Measurements from ENCODE around the gene ATL1.
"Not testable (repeated sequence)": the region's sequence is repeated elsewhere in the genome, so short reads cannot be mapped to it uniquely, and the experiment has no call there.

The ATL1 gene

DNA sequence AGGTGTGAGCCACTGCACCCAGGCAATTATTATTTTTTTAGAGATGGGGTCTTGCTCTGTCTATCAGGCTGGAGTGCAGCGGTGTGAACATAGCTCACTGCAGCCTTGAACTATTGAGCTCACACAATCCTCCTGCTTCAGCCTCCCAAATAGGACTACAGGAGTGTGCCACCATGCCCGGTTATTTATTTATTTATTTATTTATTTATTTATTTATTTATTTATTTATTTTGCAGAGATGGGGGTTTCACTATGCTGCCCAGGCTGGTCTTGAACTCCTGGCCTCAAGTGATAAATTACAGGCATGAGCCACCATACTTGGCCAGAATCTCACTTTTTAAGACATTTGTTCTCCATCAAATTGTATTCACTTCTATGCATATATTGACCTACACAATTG lies 56.3 kb downstream of the ATL1 start:
- H3K36me3 Mint-ChIP-seq (ENCODE audit: insufficient read depth) = no peaks in the 10 kb centered on the region
- H3K27ac Mint-ChIP-seq = no peak overlapping the region
- no peak overlapping the region for H3K4me3 Mint-ChIP-seq
- ATAC-seq (replicated peaks) = no peak
- H3K4me1 Mint-ChIP-seq (ENCODE audit: low read depth in 2 of 2) = no peaks in the 10 kb centered on the region
- no peaks in the 10 kb centered on the region for H3K9me3 Mint-ChIP-seq
- H3K27me3 Mint-ChIP-seq = peaks cover 0 to 5% of the 10 kb centered on the region in 2 donors
- DNase-seq = no peak

DNA sequence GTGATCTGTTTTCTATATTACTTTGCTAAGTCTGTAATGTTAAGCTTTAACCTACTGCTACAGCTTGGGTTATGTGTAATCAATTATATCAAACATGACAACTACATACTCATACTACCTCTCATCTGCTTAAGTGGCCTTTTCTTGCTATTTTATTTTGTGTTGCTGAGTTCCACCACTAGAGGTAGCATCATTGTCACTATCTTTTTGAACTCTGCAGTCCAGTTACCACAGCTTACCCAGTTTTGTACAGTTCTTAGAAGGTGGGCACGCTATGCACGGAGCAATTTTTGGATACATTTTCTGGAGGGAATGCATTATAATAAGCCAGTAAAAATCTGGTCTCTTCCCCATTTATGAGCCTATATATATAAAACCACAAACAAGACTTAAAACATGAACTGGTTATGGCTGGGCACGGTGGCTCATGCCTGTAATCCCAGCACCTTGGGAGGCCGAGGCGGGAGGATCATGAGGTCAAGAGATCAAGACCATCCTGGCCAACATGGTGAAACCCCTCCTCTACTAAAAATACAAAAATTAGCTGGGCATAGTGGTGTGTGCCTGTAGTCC lies 59.7 kb downstream of the ATL1 start:
- H3K27ac Mint-ChIP-seq = no peak overlapping the region

DNA sequence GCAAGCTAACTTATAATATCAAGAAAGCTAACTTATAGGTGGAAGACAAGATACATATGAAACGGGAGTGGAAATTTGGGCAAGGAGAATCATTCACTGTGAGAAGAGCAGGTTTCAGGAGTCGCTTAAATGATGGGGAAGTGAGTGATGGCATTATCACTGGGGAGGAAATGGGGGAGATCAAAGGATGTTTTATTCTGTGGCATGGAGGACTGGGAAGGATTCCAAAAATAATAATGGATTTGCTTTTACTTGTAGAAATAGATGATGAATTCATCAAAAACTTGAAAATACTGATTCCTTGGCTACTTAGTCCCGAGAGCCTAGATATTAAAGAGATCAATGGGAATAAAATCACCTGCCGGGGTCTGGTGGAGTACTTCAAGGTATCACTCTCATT lies 60.4 kb downstream of the ATL1 start:
- DNase-seq = no peak
- H3K36me3 Mint-ChIP-seq (ENCODE audit: insufficient read depth) = no peaks in the 10 kb centered on the region
- no peak for ATAC-seq (replicated peaks)
- H3K27ac Mint-ChIP-seq = no peak overlapping the region
- no peaks in the 10 kb centered on the region for H3K4me1 Mint-ChIP-seq (ENCODE audit: low read depth in 2 of 2)
- no peak overlapping the region for H3K4me3 Mint-ChIP-seq
- H3K27me3 Mint-ChIP-seq = no peaks in the 10 kb centered on the region
- no peaks in the 10 kb centered on the region for H3K9me3 Mint-ChIP-seq

More for the DNA sequence above, 59.7 kb downstream of the ATL1 start:
- DNase-seq (no peak), ATAC-seq (replicated peaks) (no peak)
- H3K4me3 Mint-ChIP-seq = no peak overlapping the region
- no peaks in the 10 kb centered on the region for H3K36me3 Mint-ChIP-seq (ENCODE audit: insufficient read depth)
- H3K9me3 Mint-ChIP-seq = no peaks in the 10 kb centered on the region
- H3K4me1 Mint-ChIP-seq (ENCODE audit: low read depth in 2 of 2) = no peaks in the 10 kb centered on the region
- no peaks in the 10 kb centered on the region for H3K27me3 Mint-ChIP-seq

DNA sequence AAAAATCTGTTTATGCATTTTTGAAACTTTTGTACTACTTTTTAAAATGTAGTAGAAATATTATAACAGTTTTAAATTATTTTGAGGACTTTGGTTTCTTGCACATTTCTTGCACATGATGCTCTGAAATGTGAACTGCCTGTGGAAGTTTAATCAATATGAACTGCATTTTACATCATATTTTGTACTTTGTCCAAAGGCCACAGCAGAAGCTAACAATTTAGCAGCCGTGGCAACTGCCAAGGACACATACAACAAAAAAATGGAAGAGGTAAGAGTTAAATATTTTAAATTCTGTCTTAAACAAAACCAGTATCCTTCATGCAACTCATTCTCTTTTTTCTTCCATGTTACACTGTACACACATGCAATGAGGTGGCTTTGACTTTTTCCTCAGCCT lies 63.0 kb downstream of the ATL1 start:
- Mint-ChIP-seq H3K36me3 (ENCODE audit: insufficient read depth) (no peaks in the 10 kb centered on the region), H3K27me3 (no peaks in the 10 kb centered on the region), H3K9me3 (no peaks in the 10 kb centered on the region), H3K27ac (no peak overlapping the region), H3K4me1 (ENCODE audit: low read depth in 2 of 2) (no peaks in the 10 kb centered on the region), H3K4me3 (no peak overlapping the region)
- no peak for DNase-seq
- no peak for ATAC-seq (replicated peaks)

DNA sequence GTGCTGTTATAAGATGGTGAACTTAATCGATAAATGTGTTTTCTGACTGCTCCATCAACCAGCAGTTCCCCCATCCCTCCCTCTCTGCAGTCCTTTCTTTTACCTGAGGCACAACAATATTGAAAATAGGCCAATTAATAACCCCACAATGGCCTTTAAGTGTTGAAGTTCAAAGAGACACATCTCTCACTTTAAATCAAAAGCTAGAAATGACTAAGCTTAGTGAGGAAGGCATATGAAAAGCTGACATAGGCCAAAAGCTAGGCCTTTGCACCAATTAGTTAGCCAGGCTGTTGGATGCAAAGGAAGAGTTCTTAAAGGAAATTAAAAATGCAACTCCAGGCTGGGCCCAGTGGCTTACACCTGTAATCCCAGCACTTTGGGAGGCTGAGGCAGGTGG lies 64.5 kb downstream of the ATL1 start:
- H3K27ac Mint-ChIP-seq = peak overlapping the region in 1 of 2 donors; percentile 19
- no peaks in the 10 kb centered on the region for H3K36me3 Mint-ChIP-seq (ENCODE audit: insufficient read depth)
- no peak overlapping the region for H3K4me3 Mint-ChIP-seq
- DNase-seq (no peak), ATAC-seq (replicated peaks) (no peak)
- H3K27me3 Mint-ChIP-seq = no peaks in the 10 kb centered on the region
- H3K4me1 Mint-ChIP-seq (ENCODE audit: low read depth in 2 of 2) = no peaks in the 10 kb centered on the region
- no peaks in the 10 kb centered on the region for H3K9me3 Mint-ChIP-seq

DNA sequence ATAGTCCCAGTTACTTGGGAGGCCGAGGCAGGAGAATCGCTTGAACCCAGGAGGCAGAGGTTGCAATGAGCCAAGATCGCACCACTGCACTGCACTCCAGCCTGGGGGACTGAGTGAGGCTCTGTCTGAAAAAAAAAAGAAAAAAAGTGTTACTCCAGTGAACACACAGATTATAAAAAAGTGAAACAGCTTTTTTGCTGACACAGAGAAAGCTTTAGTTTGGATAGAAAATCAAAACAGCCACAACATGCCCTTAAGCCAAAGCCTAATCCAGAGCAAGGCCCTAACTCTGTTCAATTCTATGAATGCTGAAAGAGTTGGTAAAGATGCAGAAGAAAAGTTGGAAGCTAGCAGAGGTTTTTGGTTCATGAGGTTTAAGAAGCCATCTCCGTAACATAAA lies 65.0 kb downstream of the ATL1 start:
- ATAC-seq (replicated peaks); H3K4me3 Mint-ChIP-seq; DNase-seq; H3K4me1 Mint-ChIP-seq (ENCODE audit: low read depth in 2 of 2); H3K27me3 Mint-ChIP-seq; H3K27ac Mint-ChIP-seq; H3K9me3 Mint-ChIP-seq; H3K36me3 Mint-ChIP-seq (ENCODE audit: insufficient read depth): not testable (repeated sequence)

DNA sequence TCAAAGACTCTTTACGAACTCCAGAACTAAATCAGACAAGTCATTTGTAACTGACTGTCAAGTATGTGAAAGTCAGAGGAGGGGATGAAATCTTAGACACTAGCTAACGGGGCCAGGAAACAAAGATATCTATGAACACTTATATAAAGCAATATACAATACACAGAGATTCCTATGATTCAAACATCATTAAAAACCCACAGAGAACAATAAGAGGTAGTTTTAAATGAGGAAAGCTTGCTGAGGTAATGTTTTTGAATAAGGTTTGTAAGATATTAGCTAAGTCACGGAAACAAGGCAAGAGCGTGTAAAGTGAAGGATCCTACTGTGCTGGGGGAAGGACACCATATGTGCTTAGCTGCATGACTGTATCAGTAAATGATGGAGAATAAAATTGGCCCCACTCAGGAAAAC lies 71.5 kb downstream of the ATL1 start:
- no peaks in the 10 kb centered on the region for H3K9me3 Mint-ChIP-seq
- H3K27me3 Mint-ChIP-seq = no peaks in the 10 kb centered on the region
- ATAC-seq (replicated peaks) = no peak
- H3K27ac Mint-ChIP-seq = peak overlapping the region in 1 of 2 donors; percentile 22
- DNase-seq = no peak
- no peaks in the 10 kb centered on the region for H3K4me1 Mint-ChIP-seq (ENCODE audit: low read depth in 2 of 2)
- H3K4me3 Mint-ChIP-seq = no peak overlapping the region
- H3K36me3 Mint-ChIP-seq (ENCODE audit: insufficient read depth) = no peaks in the 10 kb centered on the region

DNA sequence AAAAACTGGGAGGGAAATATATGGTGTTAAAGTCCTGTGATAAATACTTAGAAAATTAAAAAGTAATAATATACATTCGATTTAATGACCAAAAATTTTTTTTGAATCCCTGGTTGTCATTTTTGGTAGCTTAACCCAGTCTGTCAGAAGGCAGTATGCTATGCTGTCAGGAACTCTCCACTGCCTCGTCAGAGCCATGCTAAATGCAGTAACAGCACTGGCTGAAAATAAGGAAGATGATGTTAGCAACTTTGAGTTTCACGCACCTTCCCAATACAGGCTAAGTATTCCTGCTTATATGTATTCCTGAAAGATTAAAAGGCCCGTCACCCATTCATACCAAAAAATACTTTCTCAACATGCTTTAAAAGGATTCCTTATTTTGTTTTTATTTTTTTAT lies 74.0 kb downstream of the ATL1 start:
- H3K4me3 Mint-ChIP-seq = no peak overlapping the region
- H3K4me1 Mint-ChIP-seq (ENCODE audit: low read depth in 2 of 2) = peaks cover 0 to 1% of the 10 kb centered on the region in 2 donors
- DNase-seq = no peak
- H3K27me3 Mint-ChIP-seq = no peaks in the 10 kb centered on the region
- no peak overlapping the region for H3K27ac Mint-ChIP-seq
- ATAC-seq (replicated peaks) = no peak
- H3K36me3 Mint-ChIP-seq (ENCODE audit: insufficient read depth) = no peaks in the 10 kb centered on the region
- H3K9me3 Mint-ChIP-seq = no peaks in the 10 kb centered on the region

DNA sequence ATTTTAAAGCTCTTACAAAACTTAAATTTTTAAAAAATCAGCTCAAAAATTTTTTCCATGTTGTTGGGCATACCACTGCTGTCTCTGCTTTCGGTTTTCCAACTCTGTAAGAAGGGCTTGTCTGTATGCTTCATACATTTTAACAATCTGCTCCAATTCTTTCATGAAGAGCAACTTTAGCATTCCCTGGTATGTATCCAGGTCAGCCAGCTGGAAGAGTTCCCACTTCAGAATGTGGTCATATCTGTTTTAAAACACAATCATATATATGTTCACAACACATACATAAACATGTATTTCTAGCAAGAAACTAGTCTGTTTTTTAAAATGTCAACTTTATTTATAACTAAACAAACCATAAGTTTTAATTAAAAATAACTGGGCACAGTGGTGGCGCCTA lies 75.2 kb downstream of the ATL1 start:
- peaks cover 6% of the 10 kb centered on the region for H3K36me3 Mint-ChIP-seq (ENCODE audit: insufficient read depth)
- no peak for DNase-seq
- ATAC-seq (replicated peaks) = no peak
- no peaks in the 10 kb centered on the region for H3K9me3 Mint-ChIP-seq
- H3K4me1 Mint-ChIP-seq (ENCODE audit: low read depth in 2 of 2) = peaks cover 0 to 1% of the 10 kb centered on the region in 2 donors
- no peaks in the 10 kb centered on the region for H3K27me3 Mint-ChIP-seq
- H3K27ac Mint-ChIP-seq = no peak overlapping the region
- H3K4me3 Mint-ChIP-seq = no peak overlapping the region

DNA sequence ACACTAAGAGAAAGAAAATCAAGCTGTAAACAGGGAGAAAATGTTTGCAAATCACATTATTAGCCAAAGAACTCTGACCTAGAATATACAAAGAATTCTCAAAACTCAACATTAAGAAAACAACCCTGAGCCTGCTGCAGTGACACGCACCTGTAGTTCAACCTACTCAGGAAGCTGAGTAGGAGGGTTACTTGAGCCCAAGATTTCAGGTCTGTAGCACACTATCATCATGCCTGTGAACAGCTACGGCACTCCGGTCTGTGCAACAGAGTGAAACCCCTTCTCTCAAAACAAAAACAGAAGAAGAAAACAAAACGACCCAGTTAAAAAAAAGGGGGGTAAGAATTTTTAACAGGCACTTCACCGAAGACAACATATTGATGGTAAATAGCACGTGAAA lies 87.3 kb downstream of the ATL1 start:
- DNase-seq = no peak
- Mint-ChIP-seq H3K36me3 (ENCODE audit: insufficient read depth) (no peaks in the 10 kb centered on the region), H3K27me3 (no peaks in the 10 kb centered on the region), H3K9me3 (no peaks in the 10 kb centered on the region), H3K27ac (no peak overlapping the region), H3K4me3 (no peak overlapping the region), H3K4me1 (ENCODE audit: low read depth in 2 of 2) (peaks cover 0 to 6% of the 10 kb centered on the region in 2 donors)
- no peak for ATAC-seq (replicated peaks)

DNA sequence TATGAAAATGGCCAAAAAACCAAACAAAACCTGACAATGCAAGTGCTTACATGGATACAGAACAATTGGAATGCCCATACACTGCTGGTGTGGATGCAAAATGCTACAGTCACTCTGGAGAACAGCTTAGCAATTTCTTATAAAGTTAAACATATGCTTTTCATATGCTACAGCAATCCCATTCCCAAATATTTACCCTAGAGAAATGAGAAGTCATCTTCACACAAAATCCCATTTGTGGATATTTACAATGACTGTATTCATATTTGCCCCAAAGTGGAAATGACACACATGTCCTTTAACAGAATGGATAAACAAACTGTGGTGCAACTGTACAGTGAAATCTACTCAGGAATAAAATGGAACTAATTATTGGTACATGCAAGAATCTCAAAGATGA lies 87.8 kb downstream of the ATL1 start:
- H3K4me1 Mint-ChIP-seq (ENCODE audit: low read depth in 2 of 2) = peaks cover 0 to 6% of the 10 kb centered on the region in 2 donors

DNA sequence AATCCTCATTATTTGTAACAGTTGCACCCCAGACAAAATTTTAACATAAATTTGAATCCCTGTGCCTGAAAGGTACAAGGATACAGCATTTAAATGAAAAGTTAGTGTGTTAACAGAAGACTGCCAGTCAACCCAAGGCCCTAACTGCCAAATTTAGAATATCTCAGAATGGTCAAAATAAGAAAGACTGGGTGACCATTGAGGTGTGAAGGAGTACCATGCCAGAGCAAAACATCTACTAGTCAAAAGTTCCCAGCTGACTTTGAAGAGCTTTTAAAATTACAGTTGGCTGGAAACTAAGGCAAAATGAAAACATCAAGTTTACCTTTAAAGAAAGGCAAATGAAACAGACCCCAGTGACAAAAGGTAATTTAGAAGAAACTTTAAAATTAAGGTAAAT lies 89.7 kb downstream of the ATL1 start:
- Mint-ChIP-seq H3K27ac (no peak overlapping the region), H3K4me1 (ENCODE audit: low read depth in 2 of 2) (peaks cover 0 to 11% of the 10 kb centered on the region in 2 donors), H3K27me3 (no peaks in the 10 kb centered on the region), H3K9me3 (no peaks in the 10 kb centered on the region), H3K36me3 (ENCODE audit: insufficient read depth) (no peaks in the 10 kb centered on the region), H3K4me3 (no peak overlapping the region)
- DNase-seq (no peak), ATAC-seq (replicated peaks) (no peak)

More for the DNA sequence above, 87.8 kb downstream of the ATL1 start:
- DNase-seq = no peak
- no peaks in the 10 kb centered on the region for H3K36me3 Mint-ChIP-seq (ENCODE audit: insufficient read depth)
- ATAC-seq (replicated peaks) = no peak
- no peak overlapping the region for H3K27ac Mint-ChIP-seq
- H3K27me3 Mint-ChIP-seq = no peaks in the 10 kb centered on the region
- H3K4me3 Mint-ChIP-seq = no peak overlapping the region
- no peaks in the 10 kb centered on the region for H3K9me3 Mint-ChIP-seq

DNA sequence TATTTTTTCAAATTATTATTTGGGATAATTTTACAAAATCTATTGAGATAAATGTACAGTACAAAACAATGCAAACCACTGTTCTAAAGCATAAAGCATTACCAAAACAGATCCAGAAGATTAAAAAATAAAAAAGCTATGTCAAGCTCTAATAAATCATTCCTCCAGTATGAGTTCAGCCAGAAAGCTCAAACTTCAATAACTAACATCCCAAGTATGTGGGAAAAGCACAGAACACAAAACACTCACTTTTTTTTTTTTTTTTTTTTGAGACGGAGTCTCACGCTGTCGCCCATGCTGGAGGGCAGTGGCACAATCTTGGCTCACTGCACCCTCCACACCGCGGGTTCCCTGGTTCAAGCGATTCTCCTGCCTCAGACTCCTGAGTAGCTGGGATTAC lies 96.8 kb downstream of the ATL1 start:
- Mint-ChIP-seq H3K4me1 (ENCODE audit: low read depth in 2 of 2) (peaks cover 6 to 18% of the 10 kb centered on the region in 2 donors), H3K36me3 (ENCODE audit: insufficient read depth) (peaks cover 6% of the 10 kb centered on the region), H3K4me3 (no peak overlapping the region), H3K9me3 (no peaks in the 10 kb centered on the region), H3K27ac (no peak overlapping the region), H3K27me3 (no peaks in the 10 kb centered on the region)
- ATAC-seq (replicated peaks) (no peak), DNase-seq (no peak)

DNA sequence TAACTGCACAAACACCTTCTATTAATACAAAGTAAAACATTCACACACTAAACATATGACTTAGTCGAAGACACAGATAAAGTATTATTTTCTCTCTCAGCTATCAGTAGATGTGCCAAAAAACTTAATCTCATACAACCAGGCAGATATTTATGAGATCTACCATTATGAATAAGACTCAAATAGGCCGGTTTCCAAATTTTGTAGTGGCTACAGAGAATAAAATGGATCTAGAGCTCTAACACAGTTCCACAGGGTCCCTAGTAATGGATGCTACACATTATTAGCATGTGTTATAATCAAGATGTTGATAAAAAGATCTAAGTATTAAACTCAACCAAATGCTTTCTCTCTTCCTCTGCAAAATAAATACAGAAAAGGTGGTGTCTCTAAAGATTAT lies 97.8 kb downstream of the ATL1 start:
- Mint-ChIP-seq H3K4me3 (no peak overlapping the region), H3K27me3 (no peaks in the 10 kb centered on the region), H3K4me1 (ENCODE audit: low read depth in 2 of 2) (peaks cover 6 to 19% of the 10 kb centered on the region in 2 donors), H3K27ac (no peak overlapping the region), H3K36me3 (ENCODE audit: insufficient read depth) (peaks cover 6% of the 10 kb centered on the region), H3K9me3 (no peaks in the 10 kb centered on the region)
- ATAC-seq (replicated peaks) (no peak), DNase-seq (no peak)

DNA sequence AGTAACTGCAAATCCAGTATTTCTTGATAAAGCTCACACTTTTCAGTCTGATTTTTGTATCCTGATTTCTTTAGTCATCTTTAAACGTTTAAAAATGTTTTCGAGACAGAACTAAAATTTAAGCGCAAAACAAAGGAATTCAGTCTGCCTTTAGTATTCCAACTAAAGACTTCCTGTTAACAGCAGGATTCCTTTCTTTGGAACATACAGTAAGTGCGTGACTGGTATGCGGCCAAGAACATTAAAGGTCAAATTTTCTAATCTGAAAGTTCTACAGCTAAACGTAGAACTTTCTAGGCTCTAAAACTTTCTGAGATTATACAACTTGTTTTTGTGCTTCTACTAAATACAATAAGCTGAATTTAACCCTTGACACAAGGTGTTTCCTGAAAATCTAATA lies 98.3 kb downstream of the ATL1 start:
- DNase-seq (no peak), ATAC-seq (replicated peaks) (no peak)
- Mint-ChIP-seq H3K4me1 (ENCODE audit: low read depth in 2 of 2) (peaks cover 6 to 22% of the 10 kb centered on the region in 2 donors), H3K36me3 (ENCODE audit: insufficient read depth) (peaks cover 6% of the 10 kb centered on the region), H3K27me3 (no peaks in the 10 kb centered on the region), H3K4me3 (no peak overlapping the region), H3K9me3 (no peaks in the 10 kb centered on the region), H3K27ac (no peak overlapping the region)

Measured in effector memory CD8-positive, alpha-beta T cell (primary cell).